NT2/D1 (cell line): Measurements from ENCODE around the gene FBXO10.

Experiments
- SUZ12 ChIP-seq: IDR thresholded peaks from 2 replicates; pipeline ENCODE4 v1.6.1; 2011; ENCODE audit not compliant: insufficient read length, insufficient read depth; ENCODE audit errors: extremely low read depth
- YY1 ChIP-seq: IDR thresholded peaks from 2 replicates; pipeline ENCODE4 v1.6.1; 2011; ENCODE audit not compliant: insufficient read length, insufficient read depth
- ZNF274 ChIP-seq: IDR thresholded peaks from 2 replicates; pipeline ENCODE4 v1.6.1; 2011; ENCODE audit warnings: mild to moderate bottlenecking, low read depth, low read length

GRCh38 chr9:37539634-37540033 is 36.5 kb downstream of the FBXO10 start:
- no peak for TF ChIP-seq YY1
- no peak for TF ChIP-seq ZNF274
- TF ChIP-seq SUZ12: no peak
